ENCODE data around the gene CES2.

Gene CES2

DNA sequence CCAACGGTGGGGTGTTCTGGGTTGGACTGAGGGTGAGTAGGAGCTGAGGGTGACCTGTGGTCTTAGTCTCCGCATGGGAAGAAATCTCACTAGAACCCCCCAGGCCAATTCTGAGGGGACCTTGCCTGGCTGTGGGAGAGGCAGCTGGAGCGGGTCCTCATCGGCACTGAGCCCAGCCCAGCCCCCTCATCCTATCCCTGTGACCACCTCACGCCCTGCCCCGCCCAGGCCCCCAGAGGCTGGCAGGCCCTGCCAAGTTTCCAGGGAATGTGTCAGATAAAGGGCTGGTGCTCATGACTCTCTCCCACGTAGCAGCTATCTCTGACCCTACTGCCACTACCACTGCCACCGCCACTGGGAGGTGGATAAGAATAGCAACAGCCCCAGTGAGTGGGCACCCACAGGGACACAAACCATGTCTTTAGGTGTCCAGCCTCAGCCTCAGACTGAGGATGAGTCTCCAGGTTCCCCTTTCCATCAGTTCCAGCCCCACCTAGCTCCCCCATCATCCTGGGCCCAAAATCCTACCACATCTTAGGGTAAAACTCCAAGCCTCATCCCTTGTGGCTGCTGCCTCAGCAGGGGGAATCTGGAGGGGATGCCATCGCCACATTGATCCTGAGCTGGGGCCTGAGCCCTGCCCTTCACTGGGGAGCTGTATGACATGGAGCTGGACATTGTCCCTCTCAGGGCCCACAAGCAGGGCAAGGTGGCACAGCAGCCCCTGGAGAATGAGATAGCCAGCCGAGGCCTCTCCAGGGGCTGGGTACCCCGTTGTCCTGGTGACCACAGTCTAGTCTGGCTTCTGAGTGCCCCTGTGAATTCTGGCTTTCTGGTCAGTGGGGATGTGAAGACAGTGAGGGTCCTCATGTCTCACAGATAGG is 31.5 kb upstream of the CES2 start:
- DNase-seq = no peak

DNA sequence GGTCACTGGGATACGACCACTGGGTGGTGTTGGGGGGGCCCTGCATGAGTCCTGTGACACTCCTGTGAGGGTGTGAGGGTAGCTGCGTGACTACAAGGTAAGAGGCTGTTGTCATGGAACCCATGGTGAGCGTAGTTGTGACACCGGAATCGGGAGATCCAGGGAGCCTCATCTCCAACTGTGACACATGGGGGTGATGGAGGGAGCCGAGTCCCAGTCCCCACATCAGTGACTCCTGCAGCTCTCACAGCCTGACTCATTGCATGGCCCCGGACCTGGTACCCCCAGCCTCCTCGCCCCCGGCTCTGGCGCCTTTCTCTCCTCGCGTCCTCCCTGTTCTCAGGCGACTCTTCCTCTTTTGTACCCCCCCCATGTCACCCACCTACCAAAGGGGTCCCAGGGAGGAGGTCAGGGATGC is 30.9 kb upstream of the CES2 start:
- DNase-seq = no peak

DNA sequence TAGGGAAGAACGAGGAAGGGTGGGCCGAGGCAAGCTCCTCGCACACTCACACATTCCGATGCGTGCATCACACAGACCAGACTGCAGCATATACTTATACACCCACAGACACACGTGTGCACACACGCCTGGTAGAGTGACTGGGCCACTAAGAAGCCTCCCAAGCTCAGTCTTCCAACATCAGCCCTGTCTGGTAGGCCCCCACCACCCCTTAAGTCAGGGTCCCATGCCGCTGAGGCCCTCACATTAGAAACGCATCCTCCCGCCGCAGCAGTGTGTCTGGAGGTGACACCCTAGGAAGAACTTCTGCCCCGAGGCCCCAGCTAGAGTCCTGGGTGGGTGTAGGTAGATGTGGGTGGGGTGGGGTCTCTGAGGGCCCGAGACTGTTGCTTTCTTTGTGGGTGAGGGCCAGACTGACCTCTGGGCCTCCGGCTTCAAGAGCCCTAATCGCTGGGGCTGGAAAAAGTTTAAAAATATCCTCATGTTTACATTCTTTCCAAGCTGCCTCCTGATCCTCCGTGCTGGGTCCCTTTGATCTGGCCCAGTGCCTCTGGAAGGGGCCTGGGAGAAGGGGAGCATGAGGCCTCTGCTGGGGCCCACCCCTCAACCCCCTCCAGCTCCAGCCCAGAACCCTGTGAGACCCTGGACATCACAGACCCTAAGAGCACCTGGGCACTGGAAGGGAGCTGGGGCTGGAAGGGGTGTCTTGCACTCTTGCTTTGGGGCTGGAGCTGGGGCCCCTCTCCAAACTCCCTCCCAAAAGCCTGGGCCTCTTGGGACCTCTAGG is 30.3 kb upstream of the CES2 start:
- DNase-seq = no peak

- DNase-seq = peak; percentile 16
Measured at GRCh38 chr16:66905633-66906539, 29.4 kb upstream of the CES2 start.

- DNase-seq = no peak
Measured at GRCh38 chr16:66906916-66907836, 28.1 kb upstream of the CES2 start.

DNA sequence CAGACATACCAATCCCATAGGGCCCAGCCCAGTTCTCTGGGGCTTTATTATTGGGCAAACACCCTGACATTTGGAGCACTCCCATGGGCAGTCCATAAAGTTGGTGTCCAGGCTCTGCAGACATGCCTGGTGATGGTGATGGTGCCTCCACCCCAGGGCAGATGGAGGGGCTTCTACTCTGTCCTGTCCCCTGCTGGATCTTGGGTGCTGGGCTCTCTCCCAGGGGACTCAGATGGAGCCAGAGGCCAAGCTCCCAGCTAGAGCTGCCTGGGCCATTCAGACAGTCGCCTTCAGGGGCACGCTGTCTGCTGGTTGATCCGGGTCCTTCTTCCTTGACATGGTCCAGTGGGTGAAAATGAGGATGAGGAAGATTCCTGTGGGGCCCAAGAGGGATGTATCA is 27.2 kb upstream of the CES2 start:
- DNase-seq = no peak

DNA sequence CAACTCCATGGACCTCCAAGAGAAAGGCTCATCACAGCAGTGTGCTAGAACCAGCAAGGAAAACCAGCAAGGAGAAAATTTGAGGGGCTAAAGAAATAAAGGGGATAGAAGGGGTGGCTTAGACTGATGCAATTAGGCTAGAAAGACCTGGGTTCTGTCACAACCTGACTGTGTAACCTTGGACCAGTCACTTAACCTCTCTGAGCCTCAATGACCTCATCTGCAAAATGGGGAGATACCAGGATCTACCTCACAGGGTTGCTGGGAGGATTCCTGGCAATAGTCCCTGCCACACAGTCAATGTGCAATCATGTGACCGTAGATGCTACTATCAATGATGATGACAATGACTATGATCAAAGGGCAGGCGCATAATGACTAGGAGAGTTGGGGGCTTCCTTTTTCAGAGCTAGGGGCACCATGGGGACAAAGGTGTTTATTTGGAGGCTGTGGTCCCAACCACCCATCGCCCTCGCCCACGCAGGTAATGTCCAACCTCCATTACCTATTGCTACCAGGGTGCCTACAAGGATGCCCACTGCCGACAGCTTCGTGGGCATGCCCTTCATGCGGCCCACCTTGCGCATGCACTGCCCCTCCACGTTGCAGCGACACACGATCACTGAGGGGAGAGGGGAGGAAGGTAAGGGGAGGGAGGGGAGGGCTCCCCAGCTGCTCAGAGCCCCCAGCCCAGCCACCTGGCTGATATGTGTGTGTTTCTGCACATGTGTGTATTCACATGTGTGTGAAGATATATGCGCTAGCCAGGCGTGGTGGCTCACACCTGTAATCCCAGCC is 26.4 kb upstream of the CES2 start:
- DNase-seq = no peak

GRCh38 chr16:66910175-66910940 is 25.0 kb upstream of the CES2 start:
- no peak for DNase-seq

DNA sequence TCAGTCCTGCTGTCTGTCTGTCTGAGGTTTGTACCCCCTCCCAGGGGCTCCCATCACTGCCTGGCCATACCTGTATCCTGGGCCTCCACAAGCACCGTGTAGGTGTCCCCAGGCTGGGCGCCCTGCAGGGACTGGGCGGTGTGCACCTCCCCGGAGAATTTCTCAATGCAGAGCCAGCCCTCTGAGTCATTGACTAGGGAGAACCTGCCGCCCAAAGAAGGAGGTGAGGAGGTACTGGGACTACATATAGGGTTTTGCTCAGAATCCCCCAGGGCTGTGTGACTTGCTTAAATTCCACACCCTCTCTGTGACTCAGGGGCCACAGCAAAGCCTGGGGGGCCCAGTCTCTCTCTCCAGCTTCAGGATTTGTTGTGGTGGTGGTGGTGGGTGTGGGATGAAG is 24.2 kb upstream of the CES2 start:
- DNase-seq = no peak

DNA sequence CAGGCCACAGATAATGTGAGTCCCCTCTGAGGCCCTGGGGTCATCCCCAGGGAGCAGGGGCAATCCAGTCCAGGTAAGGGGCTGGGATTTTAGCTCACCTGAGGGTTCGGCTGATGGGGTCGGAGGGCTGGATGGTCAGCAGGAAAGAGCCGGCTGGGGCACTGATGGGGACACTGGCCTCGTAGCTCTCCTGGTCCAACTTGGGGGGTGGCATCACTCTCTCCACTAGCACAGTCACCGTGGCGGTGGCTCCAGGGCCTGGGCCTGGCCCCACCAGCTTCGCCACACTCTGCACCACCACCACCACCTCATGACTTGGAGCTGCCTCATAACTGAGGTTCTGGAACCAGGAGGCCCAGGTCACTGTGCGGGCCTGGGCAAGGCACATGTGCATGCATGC is 23.5 kb upstream of the CES2 start:
- no peak for DNase-seq

GRCh38 chr16:66913081-66913480 is 22.2 kb upstream of the CES2 start:
- no peak for DNase-seq

DNA sequence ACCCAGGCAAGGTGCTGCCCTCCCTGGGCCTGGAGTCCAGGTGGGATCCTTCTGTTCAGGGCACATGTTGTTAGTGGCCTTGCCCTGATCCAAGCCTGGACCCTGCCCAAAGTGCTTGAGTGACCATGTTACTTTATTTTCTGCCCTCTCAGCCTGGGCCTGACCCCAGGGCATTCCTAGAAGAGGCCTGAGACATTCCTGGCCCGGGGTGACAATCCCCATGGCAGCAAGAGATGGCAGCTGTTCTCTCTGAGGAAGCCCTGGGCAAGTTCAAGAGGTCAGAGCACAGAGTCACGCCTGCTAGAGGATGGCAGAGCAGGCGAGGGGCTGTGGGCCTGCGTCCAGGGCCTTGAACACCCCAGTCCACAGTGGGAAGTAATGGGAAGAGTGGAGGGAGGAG is 21.6 kb upstream of the CES2 start:
- DNase-seq = no peak

DNA sequence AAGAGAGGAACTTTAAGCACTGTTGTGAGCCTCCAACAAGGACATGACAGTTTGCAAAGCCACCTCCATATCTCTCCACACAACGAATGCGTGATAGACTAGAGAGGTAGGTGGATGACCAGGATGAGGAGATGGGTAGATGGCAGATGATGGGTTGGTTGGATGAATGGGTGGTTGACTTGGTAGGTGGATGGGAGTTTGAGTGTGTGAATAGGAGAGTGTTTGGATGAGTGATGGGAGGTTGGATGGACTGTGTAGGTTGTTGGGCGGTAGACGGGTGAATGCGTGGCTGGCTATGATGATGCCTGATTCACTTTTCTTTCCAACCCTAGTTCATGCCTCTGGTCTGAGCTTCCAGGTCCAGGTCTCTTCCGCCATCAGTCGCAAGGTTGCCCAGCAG is 20.8 kb upstream of the CES2 start:
- no peak for DNase-seq

DNA sequence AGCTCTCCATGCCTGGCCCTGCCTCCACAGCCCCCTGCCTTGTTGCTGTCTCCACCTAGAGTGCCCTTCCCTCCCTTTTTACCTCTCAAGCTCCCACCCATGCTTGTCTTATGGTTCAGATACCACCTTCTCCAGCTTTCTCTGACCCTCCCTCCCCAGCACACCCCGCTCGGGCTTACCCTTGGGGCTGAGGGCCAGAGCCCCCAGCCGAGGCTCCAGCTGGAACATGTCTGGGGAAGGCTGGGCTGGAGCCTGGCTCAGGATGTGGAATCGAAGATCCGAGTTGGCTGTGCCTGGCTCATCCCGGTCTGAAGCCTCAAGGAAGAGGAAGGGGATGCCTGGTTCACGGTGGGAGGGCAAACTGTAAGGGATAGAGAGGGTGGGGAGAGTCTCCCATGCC is 20.3 kb upstream of the CES2 start:
- DNase-seq = no peak

DNA sequence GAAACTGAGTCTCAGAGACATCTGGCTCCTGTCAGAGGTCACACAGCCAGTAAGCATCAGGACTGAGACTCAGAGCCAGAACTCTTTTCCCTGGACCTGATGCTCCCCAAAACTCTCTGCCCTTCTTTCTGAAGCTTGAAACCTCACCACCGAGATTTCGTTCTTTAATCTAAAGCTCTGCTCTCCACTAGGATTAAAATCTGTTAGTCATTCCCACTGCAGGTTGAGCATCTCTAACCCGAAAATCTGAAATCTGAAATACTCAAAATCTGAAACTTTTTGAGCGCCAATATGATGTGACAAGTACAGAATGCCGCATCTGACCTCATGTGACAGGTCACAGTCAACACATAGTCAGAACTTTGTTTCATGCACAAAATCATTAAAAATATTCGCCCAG is 18.8 kb upstream of the CES2 start:
- DNase-seq = no peak

DNA sequence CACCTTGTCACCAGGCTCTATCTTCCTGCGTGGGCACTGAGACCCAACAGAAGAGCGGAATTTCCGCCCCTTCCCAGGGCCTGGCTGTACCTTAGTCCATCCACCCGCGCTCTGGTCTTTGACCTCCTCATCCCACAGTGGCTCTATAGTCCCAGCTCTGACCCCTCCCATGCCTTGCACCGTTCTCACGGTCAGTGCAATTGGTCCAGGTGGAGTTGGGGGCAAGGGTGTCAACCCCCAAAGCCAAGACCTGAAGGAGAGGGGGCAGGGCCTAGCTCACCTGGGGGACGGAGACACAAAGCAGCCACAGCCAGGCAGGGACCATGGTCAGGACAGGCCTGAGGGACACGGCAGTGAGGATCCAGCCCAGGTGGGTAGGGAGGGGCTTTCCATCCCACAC is 17.6 kb upstream of the CES2 start:
- no peak for DNase-seq

DNA sequence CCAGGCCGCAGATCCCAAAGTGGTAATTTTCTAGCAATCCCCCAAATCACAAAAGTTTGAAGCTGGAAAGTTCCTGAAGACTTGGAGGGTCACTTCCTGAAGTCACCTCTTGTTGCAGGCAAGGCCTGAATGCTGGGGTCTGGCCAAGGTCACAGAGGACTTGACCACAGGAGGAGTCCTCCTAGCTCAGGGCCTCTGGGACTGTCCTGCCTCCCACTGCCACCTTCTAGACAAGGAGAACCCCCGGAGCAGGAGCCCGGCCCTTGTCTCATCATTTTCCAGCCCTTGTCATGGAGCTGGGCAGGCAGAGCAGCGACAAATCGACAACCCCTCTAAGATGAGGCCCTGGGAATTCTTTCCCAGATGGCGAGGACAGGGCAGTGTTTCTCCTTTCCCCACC is 17.0 kb upstream of the CES2 start:
- no peak for DNase-seq

DNA sequence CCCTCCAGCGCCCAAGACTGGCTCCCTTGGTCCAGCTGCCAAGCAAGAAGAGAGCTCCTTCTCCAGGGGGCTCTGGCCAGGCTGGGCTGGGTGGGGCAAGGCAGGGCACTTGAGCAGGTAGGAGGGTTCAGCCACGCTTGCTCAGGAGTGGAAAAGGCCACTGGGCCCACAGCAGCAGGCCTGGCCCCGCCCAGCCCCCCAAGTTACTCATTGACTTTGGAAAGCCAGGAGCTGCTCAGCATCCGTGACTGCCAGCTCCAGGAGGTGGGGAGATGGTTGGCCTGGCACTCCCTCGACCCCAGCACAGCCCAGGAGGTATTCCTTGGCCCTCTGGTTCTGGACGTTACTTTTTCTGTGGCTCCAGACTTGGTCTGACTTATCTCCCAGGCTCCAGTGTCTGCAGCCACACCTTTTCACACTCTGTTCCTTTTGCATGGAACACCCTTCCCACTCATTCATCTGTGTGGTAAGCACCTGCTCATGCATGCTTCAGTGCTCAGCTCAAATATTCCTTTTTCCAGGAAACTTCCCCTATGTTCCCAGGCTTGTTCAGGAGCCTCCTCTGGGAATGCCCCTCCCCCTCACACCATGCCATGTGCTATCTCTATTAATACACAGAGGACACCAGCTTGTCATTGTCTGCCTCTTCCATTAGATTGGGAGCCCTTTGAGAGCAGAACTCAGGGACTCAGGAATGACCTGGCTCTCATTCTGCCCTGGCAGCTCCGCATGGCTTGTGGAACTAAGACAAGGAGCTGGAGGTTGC is 16.3 kb upstream of the CES2 start, which contains the start of gene CDH16:
CDH16 (minus strand) TSS at position 83 of the 766 bp plus-strand sequence. CDS start 820 bp downstream, outside the sequence.
- no peak for DNase-seq

DNA sequence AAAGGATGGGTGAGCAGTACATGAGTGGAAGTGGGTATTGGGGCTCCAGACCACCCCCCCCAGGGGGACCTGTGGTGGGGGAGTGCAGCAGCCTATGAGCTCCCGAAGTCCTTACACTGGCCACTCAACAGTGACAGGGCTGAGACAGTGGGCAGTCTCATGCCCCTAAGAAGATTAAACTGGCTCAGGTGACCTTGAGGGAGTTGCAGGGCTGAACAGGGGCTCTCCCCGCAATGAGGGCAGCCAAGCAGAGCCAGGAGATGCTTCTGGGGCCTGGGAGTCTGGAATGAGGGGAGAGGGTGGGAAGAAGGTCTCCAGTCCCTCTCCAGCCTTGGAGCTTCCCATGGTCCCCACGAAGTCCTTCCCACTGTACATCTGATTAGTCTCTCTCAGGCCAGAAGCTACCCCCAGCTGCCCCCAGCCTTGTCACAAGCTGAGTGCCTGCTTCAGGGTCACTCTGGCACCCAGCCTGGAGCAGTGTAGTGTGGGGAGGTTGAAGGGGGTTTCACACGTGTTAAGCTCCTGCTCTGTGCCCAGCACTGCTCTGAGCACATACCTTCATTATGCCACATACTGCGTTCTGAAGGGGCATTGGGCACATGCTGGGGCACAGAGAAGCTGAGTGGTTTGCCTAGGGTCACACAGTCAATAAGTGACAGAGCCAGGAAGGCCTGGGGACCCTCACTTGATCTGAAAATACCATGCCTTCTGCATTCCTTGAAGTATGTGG is 15.6 kb upstream of the CES2 start:
- no peak for DNase-seq
